Left lung (tissue), 10 donors: ENCODE measurements around the gene ZC3H12A. TPM values are rescaled to one million over a fixed set of nuclear protein-coding genes. Genes with fewer than 3 reads are reported as not detected.

Experiments
- ATAC-seq: fragments of 200-7000 bp; cut with Tn5 transposase; one replicate; pipeline ENCODE4 v1.9.1; 2020; ENCODE audit warnings: moderate library complexity
- DNase-seq, 4 donors: peaks; one replicate each; pipeline ENCODE4 v3.0.0-alpha.2; 2013 to 2020
- H3K27ac ChIP-seq, 2 donors: fragments of 200-600 bp; sonication (generic) in 1 of 2; one replicate each; pipeline versions ENCODE4 v1.5.0 to v1.8.0; 2020 to 2021
- H3K27me3 ChIP-seq, 2 donors: fragments of 200-600 bp; sonication (generic) in 1 of 2; one replicate each; pipeline versions ENCODE4 v1.5.0 to v1.8.0; 2020 to 2021
- H3K36me3 ChIP-seq, 2 donors: fragments of 200-600 bp; sonication (generic) in 1 of 2; one replicate each; pipeline versions ENCODE4 v1.5.0 to v1.8.0; 2020 to 2021
- H3K4me1 ChIP-seq, 2 donors: fragments of 200-600 bp; one replicate each; pipeline ENCODE4 v1.8.0; 2021
- H3K4me3 ChIP-seq, 2 donors: fragments of 200-600 bp; sonication (generic) in 1 of 2; one replicate each; pipeline versions ENCODE4 v1.5.0 to v1.8.0; 2020 to 2021; ENCODE audit warnings: mild to moderate bottlenecking in 1 of 2
- H3K9me3 ChIP-seq, 2 donors: fragments of 200-600 bp; sonication (generic) in 1 of 2; one replicate each; pipeline versions ENCODE4 v1.5.0 to v1.8.0; 2020 to 2021
- intact Hi-C, 2 donors: fragments of 100-400 bp; cut with DNase I; formaldehyde crosslinking; loops; one replicate each; pipeline versions ENCODE4 v1.11.2 to v1.14.2; 2022
- polyA plus RNA-seq, 6 donors: library from polyadenylated mRNA; unstranded; fragments of 120-200 nt; gene quantifications; one replicate each; pipeline ENCODE4 v1.2.1, GENCODE V29; 2013; ENCODE audit not compliant: insufficient read length in 6 of 6
- total RNA-seq, 2 donors: library from RNA; stranded (reverse); fragmentation: NEBNext Ultra II Directional; extraction: Animal tissue kit (Norgen Biotek cat#: 25700); gene quantifications; one replicate each; pipeline ENCODE4 v1.2.1, GENCODE V29; 2021
- TF ChIP-seq, protein P1 (sequence below), 2 donors: fragments of 200-600 bp; sonication (generic) in 1 of 2; IDR thresholded peaks; one replicate each; pipeline versions ENCODE4 v1.5.0 to v1.8.0; 2021; ENCODE audit warnings: antibody characterized with exemption in 2 of 2
- donor health status: DM: no; HTN: yes; CAD: no.
- donor health status: DM: no; HTN: no; CAD: no.

ZC3H12A gene
- total and polyA plus RNA-seq, 8 donors = 1.1 to 28.0 (median 2.3) TPM

DNA sequence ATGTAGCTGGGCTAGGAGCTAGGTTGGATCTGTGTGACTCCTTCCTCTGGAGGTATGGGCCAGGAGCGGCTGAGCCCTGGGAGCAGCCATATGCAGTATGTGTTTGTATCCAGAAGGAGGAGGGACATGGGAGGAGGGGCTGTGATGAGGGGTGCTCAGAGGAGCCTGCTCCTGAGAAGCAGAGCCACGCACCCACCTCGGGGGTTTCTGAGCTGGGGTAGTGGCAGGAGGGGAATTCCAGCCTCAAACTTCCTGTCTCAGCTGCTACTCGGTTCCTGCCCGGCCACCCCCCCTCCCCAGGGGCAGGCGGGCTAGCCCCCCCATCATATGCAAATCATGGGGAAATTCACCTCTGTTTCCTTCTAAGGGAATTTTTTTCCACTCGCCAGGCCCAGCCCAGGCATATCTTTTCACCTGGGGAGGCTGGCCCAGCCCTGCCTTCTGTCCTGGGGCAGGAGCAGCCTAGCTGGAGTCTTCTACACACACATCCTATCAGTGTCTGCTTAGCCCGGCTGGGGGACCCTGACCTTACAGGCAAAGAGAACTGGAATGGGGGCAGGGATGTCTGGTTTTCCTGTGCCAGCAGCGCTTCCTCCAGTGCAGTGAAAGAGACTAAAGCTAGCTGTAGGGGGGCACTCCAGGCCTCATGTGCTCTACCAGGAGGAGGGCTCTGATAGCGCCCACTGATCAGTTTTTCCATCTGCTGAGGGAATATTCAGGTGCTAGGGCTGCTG is 3.0 kb downstream of the ZC3H12A start:
- peaks cover 1 to 65% of the 10 kb centered on the region in 2 donors for H3K36me3 ChIP-seq
- peak in 3 of 4 donors; percentile 33 to 90 (median 78) for DNase-seq
- H3K4me1 ChIP-seq = peaks cover 55 to 84% of the 10 kb centered on the region in 2 donors
- peak overlapping the region; percentile 94 to 96 for H3K27ac ChIP-seq
- TF ChIP-seq, protein P1, sequence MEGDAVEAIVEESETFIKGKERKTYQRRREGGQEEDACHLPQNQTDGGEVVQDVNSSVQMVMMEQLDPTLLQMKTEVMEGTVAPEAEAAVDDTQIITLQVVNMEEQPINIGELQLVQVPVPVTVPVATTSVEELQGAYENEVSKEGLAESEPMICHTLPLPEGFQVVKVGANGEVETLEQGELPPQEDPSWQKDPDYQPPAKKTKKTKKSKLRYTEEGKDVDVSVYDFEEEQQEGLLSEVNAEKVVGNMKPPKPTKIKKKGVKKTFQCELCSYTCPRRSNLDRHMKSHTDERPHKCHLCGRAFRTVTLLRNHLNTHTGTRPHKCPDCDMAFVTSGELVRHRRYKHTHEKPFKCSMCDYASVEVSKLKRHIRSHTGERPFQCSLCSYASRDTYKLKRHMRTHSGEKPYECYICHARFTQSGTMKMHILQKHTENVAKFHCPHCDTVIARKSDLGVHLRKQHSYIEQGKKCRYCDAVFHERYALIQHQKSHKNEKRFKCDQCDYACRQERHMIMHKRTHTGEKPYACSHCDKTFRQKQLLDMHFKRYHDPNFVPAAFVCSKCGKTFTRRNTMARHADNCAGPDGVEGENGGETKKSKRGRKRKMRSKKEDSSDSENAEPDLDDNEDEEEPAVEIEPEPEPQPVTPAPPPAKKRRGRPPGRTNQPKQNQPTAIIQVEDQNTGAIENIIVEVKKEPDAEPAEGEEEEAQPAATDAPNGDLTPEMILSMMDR (IDR thresholded peaks at IDR 0.05) = no peak
- ATAC-seq = peak; percentile 20
- no peaks in the 10 kb centered on the region for H3K9me3 ChIP-seq
- H3K27me3 ChIP-seq = no peaks in the 10 kb centered on the region
- H3K4me3 ChIP-seq = peak overlapping the region; percentile 82 to 94
- intact Hi-C loops = no loop called here

DNA sequence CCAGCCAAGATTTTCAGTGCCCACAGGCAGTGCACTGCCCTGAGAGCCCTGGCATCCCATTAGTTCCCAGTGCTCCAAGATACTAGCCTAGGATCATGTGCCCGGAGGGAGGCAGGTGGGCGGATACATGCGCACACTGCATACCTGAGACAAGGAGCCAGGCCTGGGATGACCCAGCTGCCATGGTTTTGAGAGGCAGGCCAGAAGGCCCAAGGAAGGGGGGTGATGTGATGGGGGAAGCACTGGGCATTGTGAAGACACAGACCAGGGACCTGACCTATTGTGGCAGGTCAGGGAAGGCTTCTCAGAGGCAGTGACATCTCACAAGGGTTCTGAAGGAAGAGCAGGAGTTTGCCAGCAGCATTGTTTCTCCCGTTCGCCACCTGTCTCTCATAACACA is 3.6 kb downstream of the ZC3H12A start:
- intact Hi-C loops = no loop called here
- TF ChIP-seq, protein P1 (IDR thresholded peaks at IDR 0.05) = no peak
- ATAC-seq (no peak), DNase-seq (peak in 1 of 4 donors; percentile 36)
- H3K4me1 ChIP-seq = peaks cover 55 to 84% of the 10 kb centered on the region in 2 donors
- H3K27ac ChIP-seq = peak overlapping the region; percentile 94 to 96
- no peaks in the 10 kb centered on the region for H3K27me3 ChIP-seq
- no peaks in the 10 kb centered on the region for H3K9me3 ChIP-seq
- H3K36me3 ChIP-seq = peaks cover 7 to 71% of the 10 kb centered on the region in 2 donors
- H3K4me3 ChIP-seq = peak overlapping the region; percentile 82 to 94

DNA sequence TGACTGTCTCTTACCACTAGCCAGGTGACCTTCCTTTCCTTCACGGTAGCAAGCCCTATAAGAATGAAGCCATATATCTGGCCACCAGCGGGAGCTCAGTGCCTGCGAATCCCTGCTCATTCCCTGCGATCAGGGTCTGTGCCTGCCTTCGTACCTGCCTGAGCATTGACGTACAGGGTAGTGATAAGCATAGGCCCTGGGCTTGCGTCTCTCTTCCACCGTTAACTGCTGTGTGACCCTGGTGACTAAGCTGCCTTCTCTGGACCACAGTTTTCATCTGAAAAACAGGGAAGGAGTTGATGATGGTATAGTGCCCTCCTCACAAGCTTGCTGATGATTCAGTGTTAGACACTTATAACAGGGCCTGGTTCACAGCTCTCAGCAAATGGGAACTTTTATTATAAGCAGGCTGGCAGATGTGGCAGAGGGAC is 4.1 kb downstream of the ZC3H12A start:
- TF ChIP-seq, protein P1 (IDR thresholded peaks at IDR 0.05) = no peak
- Histone ChIP-seq H3K27ac (peak overlapping the region; percentile 94 to 96), H3K27me3 (no peaks in the 10 kb centered on the region), H3K9me3 (no peaks in the 10 kb centered on the region), H3K4me3 (peak overlapping the region in 1 of 2 donors; percentile 94), H3K4me1 (peaks cover 55 to 84% of the 10 kb centered on the region in 2 donors), H3K36me3 (peaks cover 8 to 76% of the 10 kb centered on the region in 2 donors)
- intact Hi-C loops = no loop called here
- ATAC-seq = no peak
- DNase-seq = no peak

DNA sequence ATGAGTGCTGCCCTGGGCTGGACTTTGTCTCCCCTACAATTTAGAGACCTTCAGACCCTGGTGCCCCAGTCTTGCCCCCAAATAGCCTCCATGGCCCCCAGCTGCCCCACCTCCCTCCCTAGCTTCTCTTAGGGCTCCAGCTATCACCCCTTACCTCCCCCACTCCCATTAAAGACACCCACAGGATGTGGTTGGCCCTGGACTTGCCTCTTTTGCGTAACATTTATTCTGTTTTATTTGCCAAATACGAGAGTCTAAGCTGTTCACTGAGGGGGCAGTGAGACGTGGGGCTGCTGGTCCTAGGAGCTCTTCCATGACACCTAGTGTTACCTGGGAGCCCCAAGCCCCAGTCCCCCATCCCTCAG is 4.5 kb downstream of the ZC3H12A start:
- peak overlapping the region; percentile 94 to 96 for H3K27ac ChIP-seq
- peaks cover 51 to 84% of the 10 kb centered on the region in 2 donors for H3K4me1 ChIP-seq
- H3K9me3 ChIP-seq = no peaks in the 10 kb centered on the region
- TF ChIP-seq, protein P1 (IDR thresholded peaks at IDR 0.05) = no peak
- no peaks in the 10 kb centered on the region for H3K27me3 ChIP-seq
- H3K36me3 ChIP-seq = peaks cover 8 to 80% of the 10 kb centered on the region in 2 donors
- DNase-seq (peak in 1 of 4 donors; percentile 35), ATAC-seq (no peak)
- H3K4me3 ChIP-seq = peak overlapping the region; percentile 13 to 94
- intact Hi-C loops = no loop called here

- intact Hi-C loops = no loop called here
- ATAC-seq = peak; percentile 77
- peak overlapping the region; percentile 94 to 96 for H3K27ac ChIP-seq
- H3K27me3 ChIP-seq = no peaks in the 10 kb centered on the region
- peak overlapping the region; percentile 13 to 94 for H3K4me3 ChIP-seq
- H3K4me1 ChIP-seq = peaks cover 56 to 89% of the 10 kb centered on the region in 2 donors
- TF ChIP-seq, protein P1 (IDR thresholded peaks at IDR 0.05) = peak in 1 of 2 donors; percentile 9
- DNase-seq = peak in 3 of 4 donors; percentile 46 to 96 (median 95)
- peaks cover 8 to 86% of the 10 kb centered on the region in 2 donors for H3K36me3 ChIP-seq
- no peaks in the 10 kb centered on the region for H3K9me3 ChIP-seq
Measured at GRCh38 chr1:37479255-37480124, 5.1 kb downstream of the ZC3H12A start.
